Osteoblast (primary cell): ENCODE results near the gene MPRIP. TPM values are rescaled to one million over a fixed set of nuclear protein-coding genes. Genes with fewer than 3 reads are reported as not detected.
"Not testable (repeated sequence)": the region's sequence is repeated elsewhere in the genome, so short reads cannot be mapped to it uniquely, and the experiment has no call there.

Source experiments
- DNase-seq: peaks from one replicate; pipeline ENCODE4 v3.0.0; 2011; ENCODE audit warnings: low spot score, mixed read lengths; ENCODE audit not compliant: insufficient read length; ENCODE audit errors: missing footprints
- H2AFZ ChIP-seq: 2 replicates; pipeline ENCODE4 v1.6.0; 2011; ENCODE audit warnings: mild to moderate bottlenecking, low read length
- H3K27ac ChIP-seq: 2 replicates; pipeline ENCODE4 v1.5.1; 2011; ENCODE audit warnings: mild to moderate bottlenecking, low read depth, low read length, moderate library complexity
- H3K27me3 ChIP-seq: 2 replicates; pipeline ENCODE4 v1.6.0; 2012; ENCODE audit warnings: mild to moderate bottlenecking, control low read depth, inconsistent platforms, low read length, moderate library complexity; ENCODE audit not compliant: insufficient read depth
- H3K36me3 ChIP-seq: 2 replicates; pipeline ENCODE4 v1.5.1; 2011; ENCODE audit warnings: mild to moderate bottlenecking, low read length, control low read depth, moderate library complexity; ENCODE audit not compliant: insufficient read depth
- H3K4me1 ChIP-seq: 2 replicates; pipeline ENCODE4 v1.5.1; 2011; ENCODE audit warnings: mild to moderate bottlenecking, low read length, control low read depth, moderate library complexity; ENCODE audit not compliant: insufficient read depth
- H3K4me2 ChIP-seq: 2 replicates; pipeline ENCODE4 v1.6.0; 2011; ENCODE audit warnings: mild to moderate bottlenecking, low read length; ENCODE audit not compliant: insufficient read depth
- H3K4me3 ChIP-seq: fragments of 200-600 bp; sonication (generic); 3 replicates; pipeline ENCODE4 v1.5.1; 2012; ENCODE audit warnings: mild to moderate bottlenecking, low read length, inconsistent platforms; ENCODE audit not compliant: insufficient read depth
- H3K79me2 ChIP-seq: 2 replicates; pipeline ENCODE4 v1.6.0; 2012; ENCODE audit warnings: mild to moderate bottlenecking, low read length, control low read depth, inconsistent platforms; ENCODE audit not compliant: insufficient read depth
- H3K9me3 ChIP-seq: 2 replicates; pipeline ENCODE4 v1.5.1; 2011; ENCODE audit warnings: low read depth, low read length, control low read depth
- H4K20me1 ChIP-seq: 2 replicates; pipeline ENCODE4 v1.6.0; 2012; ENCODE audit warnings: mild to moderate bottlenecking, low read length, control low read depth; ENCODE audit not compliant: insufficient read depth
- CTCF ChIP-seq: IDR thresholded peaks from 2 replicates; pipeline ENCODE4 v1.5.1; 2011; ENCODE audit warnings: mild to moderate bottlenecking, low read depth, low read length, moderate library complexity; ENCODE audit errors: extremely low read depth
- total RNA-seq: library from RNA; depleted of rRNA; stranded (reverse); fragments of >200 nt; gene quantifications from 2 replicates; pipeline ENCODE4 v1.2.3, GENCODE V29; 2012

The MPRIP gene
- total RNA-seq, 1 donor = 149 TPM

- Histone ChIP-seq H3K27me3 (no peaks in the 10 kb centered on the region), H3K4me1 (peaks cover 44% of the 10 kb centered on the region), H3K36me3 (peaks cover 45% of the 10 kb centered on the region), H4K20me1 (peaks cover 20% of the 10 kb centered on the region), H3K4me2 (no peak overlapping the region), H3K4me3 (no peak overlapping the region), H2AFZ (no peak overlapping the region), H3K9me3 (no peaks in the 10 kb centered on the region), H3K27ac (no peak overlapping the region), H3K79me2 (no peaks in the 10 kb centered on the region)
- peak; percentile 80 for DNase-seq
- TF ChIP-seq CTCF = no peak
Observed at GRCh38 chr17:17190188-17190587, 147.9 kb downstream of the MPRIP start.

- H4K20me1 ChIP-seq = peaks cover 13% of the 10 kb centered on the region
- H3K9me3 ChIP-seq = no peaks in the 10 kb centered on the region
- H3K27ac ChIP-seq = peak overlapping the region; percentile 34
- peaks cover 35% of the 10 kb centered on the region for H3K36me3 ChIP-seq
- H3K4me3 ChIP-seq = no peak overlapping the region
- no peaks in the 10 kb centered on the region for H3K79me2 ChIP-seq
- no peak overlapping the region for H2AFZ ChIP-seq
- no peak for TF ChIP-seq CTCF
- peaks cover 37% of the 10 kb centered on the region for H3K4me1 ChIP-seq
- peak; percentile 88 for DNase-seq
- H3K27me3 ChIP-seq = no peaks in the 10 kb centered on the region
- peak overlapping the region; percentile 6 for H3K4me2 ChIP-seq
Observed at GRCh38 chr17:17191346-17191792, 149.1 kb downstream of the MPRIP start.

GRCh38 chr17:17191961-17192381, 149.7 kb downstream of the MPRIP start:
- Histone ChIP-seq H4K20me1 (peaks cover 9% of the 10 kb centered on the region), H2AFZ (no peak overlapping the region), H3K4me2 (no peak overlapping the region), H3K36me3 (peaks cover 29% of the 10 kb centered on the region), H3K4me3 (no peak overlapping the region), H3K27me3 (no peaks in the 10 kb centered on the region), H3K27ac (peak overlapping the region; percentile 34), H3K79me2 (no peaks in the 10 kb centered on the region), H3K9me3 (no peaks in the 10 kb centered on the region), H3K4me1 (peaks cover 31% of the 10 kb centered on the region)
- TF ChIP-seq CTCF = no peak
- peak; percentile 65 for DNase-seq

GRCh38 chr17:17195466-17195865, 153.2 kb downstream of the MPRIP start:
- not testable (repeated sequence) for H2AFZ ChIP-seq, H3K9me3 ChIP-seq, H4K20me1 ChIP-seq, DNase-seq, H3K79me2 ChIP-seq, H3K27me3 ChIP-seq, H3K4me3 ChIP-seq, H3K4me2 ChIP-seq, H3K36me3 ChIP-seq, H3K27ac ChIP-seq
- peaks cover 15% of the 10 kb centered on the region for H3K4me1 ChIP-seq
